H9 (cell line): ENCODE measurements around the gene OXSR1. TPM values are rescaled to one million over a fixed set of nuclear protein-coding genes. Genes with fewer than 3 reads are reported as not detected.

Experiments used
- DNase-seq: peaks from one replicate; pipeline ENCODE4 v3.0.0-alpha.2; 2017
- H2AFZ ChIP-seq: one replicate; pipeline ENCODE4 v1.6.1; 2013; ENCODE audit warnings: mild to moderate bottlenecking, low read length, control low read depth, moderate library complexity
- H2AK5ac ChIP-seq: 2 replicates; pipeline ENCODE4 v1.6.1; 2013; ENCODE audit warnings: low read length, control low read depth, mixed read lengths; ENCODE audit not compliant: insufficient read length
- H2BK120ac ChIP-seq: one replicate; pipeline ENCODE4 v1.6.1; 2013; ENCODE audit warnings: low read depth, mild to moderate bottlenecking, low read length, control low read depth, inconsistent platforms; ENCODE audit not compliant: poor library complexity, severe bottlenecking
- H2BK12ac ChIP-seq: 2 replicates; pipeline ENCODE4 v1.6.1; 2013; ENCODE audit warnings: low read length, control low read depth, mixed read lengths, low read depth; ENCODE audit not compliant: insufficient read length
- H2BK15ac ChIP-seq: 2 replicates; pipeline ENCODE4 v1.6.1; 2013; ENCODE audit warnings: low read depth, low read length, control low read depth
- H2BK20ac ChIP-seq: one replicate; pipeline ENCODE4 v1.6.1; 2013; ENCODE audit warnings: low read depth, mild to moderate bottlenecking, low read length, control low read depth, inconsistent platforms; ENCODE audit not compliant: poor library complexity, severe bottlenecking
- H2BK5ac ChIP-seq: 2 replicates; pipeline ENCODE4 v1.6.1; 2013; ENCODE audit warnings: low read length, control low read depth, mixed read lengths; ENCODE audit not compliant: insufficient read length
- H3K14ac ChIP-seq: 2 replicates; pipeline ENCODE4 v1.6.1; 2013; ENCODE audit warnings: low read length, control low read depth; ENCODE audit not compliant: insufficient read depth
- H3K18ac ChIP-seq: 2 replicates; pipeline ENCODE4 v1.6.1; 2013; ENCODE audit warnings: low read depth, mild to moderate bottlenecking, mixed read lengths, low read length, control low read depth; ENCODE audit not compliant: insufficient read length
- H3K23ac ChIP-seq: 2 replicates; pipeline ENCODE4 v1.6.1; 2013; ENCODE audit warnings: low read length, control low read depth, mixed read lengths, low read depth; ENCODE audit not compliant: insufficient read length
- H3K23me2 ChIP-seq: 2 replicates; pipeline ENCODE4 v1.6.1; 2013; ENCODE audit warnings: low read depth, mild to moderate bottlenecking, mixed read lengths, low read length, control low read depth; ENCODE audit not compliant: insufficient read length, poor library complexity, severe bottlenecking
- H3K27ac ChIP-seq: 2 replicates; pipeline ENCODE4 v1.5.1; 2013; ENCODE audit warnings: low read length, control low read depth, mixed read lengths, low read depth; ENCODE audit not compliant: insufficient read length
- H3K27me3 ChIP-seq: 2 replicates; pipeline ENCODE4 v1.6.1; 2013; ENCODE audit warnings: low read length, control low read depth, inconsistent platforms; ENCODE audit not compliant: insufficient read depth
- H3K4ac ChIP-seq: 2 replicates; pipeline ENCODE4 v1.6.1; 2013; ENCODE audit warnings: low read depth, mild to moderate bottlenecking, control low read depth, inconsistent platforms, low read length, moderate library complexity
- H3K4me1 ChIP-seq: 2 replicates; pipeline ENCODE4 v1.6.1; 2013; ENCODE audit warnings: low read length, control low read depth, inconsistent platforms; ENCODE audit not compliant: insufficient read depth
- H3K4me2 ChIP-seq: 2 replicates; pipeline ENCODE4 v1.6.1; 2013; ENCODE audit warnings: low read length, control low read depth, mixed read lengths; ENCODE audit not compliant: insufficient read length, insufficient read depth
- H3K56ac ChIP-seq: 2 replicates; pipeline ENCODE4 v1.6.1; 2013; ENCODE audit warnings: low read depth, mild to moderate bottlenecking, mixed read lengths, low read length, control low read depth; ENCODE audit not compliant: insufficient read length
- H3K79me1 ChIP-seq: 2 replicates; pipeline ENCODE4 v1.6.1; 2013; ENCODE audit warnings: low read depth, mild to moderate bottlenecking, moderate library complexity, low read length, control low read depth, inconsistent platforms; ENCODE audit not compliant: insufficient read depth, poor library complexity, severe bottlenecking
- H3K79me2 ChIP-seq: 2 replicates; pipeline ENCODE4 v1.6.1; 2013; ENCODE audit warnings: low read length, control low read depth, inconsistent platforms; ENCODE audit not compliant: insufficient read depth
- H3K9ac ChIP-seq: 2 replicates; pipeline ENCODE4 v1.6.1; 2013; ENCODE audit warnings: low read length, control low read depth, mixed read lengths; ENCODE audit not compliant: insufficient read length; ENCODE audit errors: extremely low read depth
- H3K9me3 ChIP-seq: one replicate; pipeline ENCODE4 v1.6.1; 2013; ENCODE audit warnings: low read depth, low read length, inconsistent platforms; ENCODE audit not compliant: control insufficient read depth
- H3T11ph ChIP-seq: one replicate; pipeline ENCODE4 v1.6.1; 2013; ENCODE audit warnings: mild to moderate bottlenecking, low read length, control low read depth, inconsistent platforms
- H4K20me1 ChIP-seq: one replicate; pipeline ENCODE4 v1.6.1; 2013; ENCODE audit not compliant: control insufficient read depth, insufficient read length, insufficient read depth
- H4K5ac ChIP-seq: 2 replicates; pipeline ENCODE4 v1.6.1; 2013; ENCODE audit warnings: low read depth, mild to moderate bottlenecking, mixed read lengths, low read length, control low read depth; ENCODE audit not compliant: insufficient read length
- H4K8ac ChIP-seq: replicated peaks from 2 replicates; pipeline ENCODE4 v1.6.1; 2013; ENCODE audit warnings: low read length, control low read depth, mixed read lengths, low read depth; ENCODE audit not compliant: insufficient read length
- H4K91ac ChIP-seq: 2 replicates; pipeline ENCODE4 v1.6.1; 2013; ENCODE audit warnings: low read depth, mild to moderate bottlenecking, moderate library complexity, mixed read lengths, low read length, control low read depth; ENCODE audit not compliant: insufficient read length
- H3K27ac Mint-ChIP-seq, 3 experiments: 2 replicates in 2 of 3; 3 replicates in 1 of 3; pipeline ENCODE4 v1.8.0; 2020 to 2021; ENCODE audit warnings: mixed read lengths in 3 of 3, mild to moderate bottlenecking in 1 of 3, moderate library complexity in 1 of 3
- H3K27me3 Mint-ChIP-seq: 2 replicates; pipeline ENCODE4 v1.8.0; 2021; ENCODE audit warnings: low read depth, mild to moderate bottlenecking, moderate library complexity, mixed read lengths
- H3K36me3 Mint-ChIP-seq, 3 experiments: 2 replicates in 2 of 3; 3 replicates in 1 of 3; pipeline ENCODE4 v1.8.0; 2020 to 2021; ENCODE audit warnings: low read depth in 3 of 3, mixed read lengths in 3 of 3; ENCODE audit not compliant: insufficient read depth in 1 of 3
- H3K4me1 Mint-ChIP-seq, 2 experiments: 2 replicates each; pipeline ENCODE4 v1.8.0; 2020; ENCODE audit warnings: mixed read lengths in 2 of 2
- H3K4me3 Mint-ChIP-seq, 2 experiments: 2 replicates in 1 of 2; 3 replicates in 1 of 2; pipeline ENCODE4 v1.8.0; 2020 to 2021; ENCODE audit warnings: mild to moderate bottlenecking in 2 of 2, mixed read lengths in 2 of 2, moderate library complexity in 1 of 2
- H3K9me3 Mint-ChIP-seq, 2 experiments: 2 replicates in 1 of 2; 3 replicates in 1 of 2; pipeline ENCODE4 v1.8.0; 2020; ENCODE audit warnings: mild to moderate bottlenecking in 2 of 2, mixed read lengths in 2 of 2, moderate library complexity in 1 of 2
- CTCF ChIP-seq: fragments of 200-600 bp; sonication (generic); conservative IDR thresholded peaks from 3 replicates; pipeline ENCODE4 v1.8.0; 2021; ENCODE audit warnings: antibody characterized with exemption, mild to moderate bottlenecking
- WGBS: extraction: QIAGEN DNeasy Blood & Tissue Kit; methylation state at CpG from one replicate; pipeline ENCODE4 v1.1.7; 2013; ENCODE audit warnings: missing lambda C conversion rate, low lambda C conversion rate, mixed read lengths; ENCODE audit not compliant: insufficient read length; ENCODE audit errors: extremely low coverage; 5-methylcytosine and 5-hydroxymethylcytosine counted together
- total RNA-seq: library from RNA; stranded (reverse); gene quantifications from 2 replicates; pipeline ENCODE4 v1.2.1, GENCODE V29; 2021

The OXSR1 gene
- total RNA-seq, 1 experiment from 2014 or later = 54.1 TPM

DNA sequence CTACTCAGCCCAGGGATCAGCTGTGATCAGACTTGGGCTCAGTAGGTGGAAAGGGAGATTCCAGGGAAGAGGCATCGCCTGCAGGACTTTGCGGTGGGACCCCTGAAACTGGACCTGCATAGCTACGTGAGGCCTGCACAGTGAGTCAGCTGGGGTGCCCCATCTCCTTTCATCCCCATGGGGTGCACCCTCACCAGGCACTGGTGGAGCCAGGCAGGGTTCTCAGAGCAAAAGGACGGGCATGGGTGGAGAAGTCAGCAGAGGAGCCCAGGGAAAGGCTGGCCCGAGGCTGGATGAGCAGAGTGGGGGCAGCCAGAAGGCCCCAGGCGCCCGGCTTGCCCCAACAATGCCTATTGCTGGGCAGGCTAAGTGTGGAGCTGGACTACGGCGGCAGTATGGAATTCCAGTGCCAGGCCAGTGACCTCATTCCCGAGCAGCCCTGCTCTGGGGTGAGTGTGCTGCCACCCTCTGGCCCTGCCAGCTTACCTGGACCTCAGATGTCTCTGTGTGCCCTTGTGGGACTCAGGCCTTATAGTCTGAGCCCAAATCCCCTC, 48.1 kb upstream of the OXSR1 start:
- no peak overlapping the region for H3K18ac ChIP-seq
- H3K4me1 ChIP-seq = no peaks in the 10 kb centered on the region
- H2AFZ ChIP-seq = no peak overlapping the region
- no peak overlapping the region for H3K23ac ChIP-seq
- no peak overlapping the region for H2BK12ac ChIP-seq
- H3K9me3 ChIP-seq = no peaks in the 10 kb centered on the region
- Mint-ChIP-seq H3K4me1 (peaks cover 0 to 3% of the 10 kb centered on the region in 2 experiments; a peak in 1 of 4 replicates), H3K36me3 (peaks cover 9 to 40% (median 19%) of the 10 kb centered on the region in 3 experiments; a peak in 6 of 7 replicates), H3K4me3 (no peak overlapping the region), H3K27ac (no peak overlapping the region), H3K27me3 (peaks cover 15% of the 10 kb centered on the region), H3K9me3 (no peaks in the 10 kb centered on the region; a peak in 1 of 5 replicates)
- no peak overlapping the region for H3K27ac ChIP-seq
- H4K91ac ChIP-seq = no peak overlapping the region
- WGBS = no CpG with 5 or more reads among the region's 10 CpGs
- no peak overlapping the region for H2AK5ac ChIP-seq
- H2BK20ac ChIP-seq = no peak overlapping the region
- no peak overlapping the region for H3K14ac ChIP-seq
- no peak for TF ChIP-seq CTCF
- no peaks in the 10 kb centered on the region for H3K79me1 ChIP-seq
- no peaks in the 10 kb centered on the region for H3K23me2 ChIP-seq
- no peaks in the 10 kb centered on the region for H3K79me2 ChIP-seq
- H3K56ac ChIP-seq = no peak overlapping the region
- no peak for DNase-seq
- no peaks in the 10 kb centered on the region for H3K27me3 ChIP-seq
- no peak overlapping the region for H3K4ac ChIP-seq
- H3K4me2 ChIP-seq = no peak overlapping the region
- no peak overlapping the region for H3K9ac ChIP-seq
- H3T11ph ChIP-seq = no peak overlapping the region
- no peak overlapping the region for H2BK120ac ChIP-seq
- H2BK5ac ChIP-seq = no peak overlapping the region
- H4K8ac ChIP-seq = no peak overlapping the region
- no peaks in the 10 kb centered on the region for H4K20me1 ChIP-seq
- no peak overlapping the region for H4K5ac ChIP-seq
- no peak overlapping the region for H2BK15ac ChIP-seq
